Activated gamma-delta T cell (primary cell): ENCODE data around the gene PHLDB2.
A peak's percentile ranks its signal among the peaks of the same experiment; 100 is the strongest.
"Not testable (repeated sequence)": the region's sequence is repeated elsewhere in the genome, so short reads cannot be mapped to it uniquely, and the experiment has no call there.

Experiments used
- DNase-seq: peaks from one replicate; lab custom pipeline; 2025; lab: John Stamatoyannopoulos, UW
- total RNA-seq, 2 donors: gene quantifications; one replicate each; lab custom pipeline; 2026; lab: John Stamatoyannopoulos, UW

Gene PHLDB2
- 32.0 to 35.9 reads per million in 2 donors for total RNA-seq

- DNase-seq = peak; percentile 62
Observed at GRCh38 chr3:111859061-111859973, at the start of gene PHLDB2. TSS of gene PHLDB2 (plus strand) at chr3:111859265. CDS start at chr3:111884078, 24,813 bp downstream.

DNA sequence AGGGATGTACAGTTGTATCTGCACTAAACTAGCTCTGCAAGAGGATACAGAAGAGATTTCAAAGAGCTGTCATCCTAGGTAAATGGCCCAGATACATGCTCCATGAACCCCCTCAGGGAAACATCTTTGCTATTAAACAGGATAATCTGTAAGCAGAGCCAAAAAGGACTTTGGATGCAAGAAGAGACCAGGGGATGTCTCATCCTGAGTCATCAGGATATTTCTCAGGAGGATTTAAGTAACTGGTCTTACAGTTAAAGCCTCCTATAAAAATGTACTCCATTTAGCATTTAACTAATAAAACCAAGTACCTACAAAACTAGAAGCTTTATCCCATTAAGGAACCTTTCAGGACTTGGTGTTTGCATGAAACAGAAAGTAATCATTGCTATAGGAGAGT lies 48.2 kb upstream of the PHLDB2 start:
- DNase-seq = no peak

DNA sequence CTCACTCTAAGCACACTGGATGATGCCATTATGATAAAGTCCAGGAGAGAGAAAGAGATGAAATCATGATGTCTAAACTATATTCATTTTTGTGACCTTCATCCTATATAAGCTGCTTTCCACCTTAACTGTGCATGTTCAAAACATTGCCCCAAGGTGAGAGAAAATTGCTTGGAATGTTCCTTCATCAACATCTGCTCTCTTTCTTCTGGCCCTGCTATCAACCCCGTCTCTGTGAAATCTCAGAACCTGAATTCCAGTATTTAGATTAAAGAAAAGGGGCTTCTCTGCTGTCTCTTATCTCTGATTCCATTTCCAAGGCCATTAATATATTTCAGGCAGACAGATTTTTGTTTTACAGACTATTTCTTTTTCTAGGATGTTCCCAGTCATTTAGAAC lies 47.3 kb upstream of the PHLDB2 start:
- DNase-seq = no peak

DNA sequence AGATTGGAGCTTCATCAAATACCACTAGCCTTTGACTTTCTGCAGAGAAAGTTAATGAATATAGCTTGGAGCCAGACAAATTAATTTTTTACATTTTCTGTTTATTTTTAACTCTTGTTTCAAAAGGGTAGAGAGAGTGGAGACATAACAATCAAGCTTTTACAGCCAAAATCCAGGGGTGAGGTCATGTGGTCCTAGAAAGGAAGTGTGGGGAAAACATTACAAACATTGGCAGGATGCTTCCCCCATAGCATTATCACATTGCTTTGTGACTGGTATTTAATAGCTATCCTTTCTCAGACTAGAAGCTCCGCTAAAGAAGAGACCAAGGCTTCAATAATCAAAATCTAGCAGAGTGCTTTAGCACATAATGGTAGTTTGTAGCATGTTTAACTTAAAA lies 46.4 kb upstream of the PHLDB2 start:
- DNase-seq = no peak

- DNase-seq = no peak
Observed at GRCh38 chr3:111813441-111813840, 45.6 kb upstream of the PHLDB2 start.

DNA sequence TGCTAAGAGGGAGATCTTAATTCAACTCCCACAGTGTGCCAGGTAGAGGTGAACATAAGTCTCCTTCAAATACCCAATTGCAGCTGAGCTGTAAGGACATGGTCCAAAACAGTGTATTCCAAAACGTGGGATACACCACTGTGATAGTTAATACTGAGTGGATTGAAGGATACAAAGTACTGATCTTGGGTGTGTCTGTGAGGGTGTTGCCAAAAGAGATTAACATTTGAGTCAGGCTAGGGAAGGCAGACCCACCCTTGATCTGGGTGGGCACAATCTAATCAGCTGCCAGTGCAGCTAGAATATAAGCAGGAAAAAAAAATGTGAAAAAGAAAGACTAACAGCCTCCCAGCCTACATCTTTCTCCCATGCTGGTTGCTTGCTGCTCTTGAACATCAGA lies 45.1 kb upstream of the PHLDB2 start:
- no peak for DNase-seq

DNA sequence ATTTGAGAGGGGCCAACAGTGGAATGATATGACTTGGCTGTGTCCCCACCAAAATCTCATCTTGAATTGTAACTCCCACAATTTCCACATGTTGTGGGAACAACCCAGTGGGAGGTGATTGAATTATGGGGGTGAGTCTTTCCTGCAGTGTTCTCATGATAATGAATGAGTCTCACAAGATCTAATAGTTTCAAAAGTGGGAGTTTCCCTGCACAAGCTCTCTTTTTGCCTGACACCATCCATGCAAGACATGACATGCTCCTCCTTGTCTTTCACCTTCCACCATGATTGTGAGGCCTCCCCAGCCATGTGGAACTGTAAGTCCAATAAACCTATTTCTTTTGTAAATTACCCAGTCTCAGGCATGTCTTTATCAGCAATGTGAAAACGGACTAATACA lies 42.3 kb upstream of the PHLDB2 start:
- not testable (repeated sequence) for DNase-seq

DNA sequence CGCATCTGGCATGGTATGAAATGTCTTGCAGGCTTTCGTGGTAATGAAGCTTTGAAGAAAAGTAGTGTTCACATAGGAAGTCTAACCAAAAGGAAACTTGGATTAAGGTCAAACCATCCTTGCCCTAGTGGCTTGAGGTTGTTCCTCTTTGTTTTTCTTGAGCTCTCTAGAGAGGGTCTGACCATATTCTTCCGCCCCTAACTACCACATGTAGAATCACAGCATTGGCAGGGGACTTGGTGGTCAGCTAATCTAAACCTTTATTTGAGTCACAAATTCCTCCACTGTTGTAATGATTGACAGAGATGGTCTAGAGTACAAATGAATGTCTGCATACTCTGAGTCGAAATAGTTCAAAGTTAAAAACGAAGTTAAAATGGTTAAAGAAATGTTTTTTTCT lies 39.1 kb upstream of the PHLDB2 start:
- no peak for DNase-seq

DNA sequence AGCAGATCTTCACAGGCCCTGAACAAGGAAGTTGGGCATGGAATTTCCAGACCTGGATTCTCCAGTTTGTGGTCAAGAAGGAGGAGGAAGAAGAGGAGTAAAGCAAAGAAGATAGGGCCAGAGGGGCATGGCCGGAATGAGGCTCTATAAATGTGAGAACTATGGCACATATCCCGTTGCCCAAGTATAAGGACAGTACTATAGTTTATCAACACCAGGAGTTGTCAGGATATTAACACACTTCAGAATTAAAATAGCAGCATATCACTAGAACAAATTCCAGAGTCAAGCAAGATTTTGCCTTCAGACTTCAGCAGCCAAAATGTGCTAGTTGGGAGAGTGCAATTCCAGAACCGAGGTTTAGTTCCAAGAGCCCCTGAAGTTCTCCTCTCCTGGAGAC lies 38.4 kb upstream of the PHLDB2 start:
- no peak for DNase-seq

- DNase-seq = no peak
Observed at GRCh38 chr3:111821891-111822290, 37.2 kb upstream of the PHLDB2 start.

DNA sequence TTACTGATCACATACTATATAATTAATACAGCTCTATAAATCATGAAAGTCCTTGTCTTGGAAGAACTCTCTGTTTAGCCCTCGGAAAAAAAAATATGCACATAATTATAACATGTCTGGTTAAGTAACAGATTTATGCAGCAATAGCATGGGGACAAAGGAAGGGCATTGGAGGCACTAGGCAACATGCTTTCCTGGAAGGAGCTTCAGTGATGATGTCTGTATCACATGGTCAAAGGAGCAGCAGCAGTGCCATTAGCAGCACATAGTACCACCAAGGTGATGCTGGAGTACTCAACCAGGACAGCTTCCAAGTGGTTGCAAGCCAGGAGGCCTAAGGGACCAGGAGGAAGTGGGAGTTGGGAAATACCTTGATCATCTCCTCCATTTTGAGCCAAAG lies 36.3 kb upstream of the PHLDB2 start:
- no peak for DNase-seq

- DNase-seq = no peak
Observed at GRCh38 chr3:111823341-111823855, 35.7 kb upstream of the PHLDB2 start.

GRCh38 chr3:111824351-111824750 lies 34.7 kb upstream of the PHLDB2 start:
- DNase-seq = no peak

GRCh38 chr3:111827871-111828270 lies 31.2 kb upstream of the PHLDB2 start:
- no peak for DNase-seq

DNA sequence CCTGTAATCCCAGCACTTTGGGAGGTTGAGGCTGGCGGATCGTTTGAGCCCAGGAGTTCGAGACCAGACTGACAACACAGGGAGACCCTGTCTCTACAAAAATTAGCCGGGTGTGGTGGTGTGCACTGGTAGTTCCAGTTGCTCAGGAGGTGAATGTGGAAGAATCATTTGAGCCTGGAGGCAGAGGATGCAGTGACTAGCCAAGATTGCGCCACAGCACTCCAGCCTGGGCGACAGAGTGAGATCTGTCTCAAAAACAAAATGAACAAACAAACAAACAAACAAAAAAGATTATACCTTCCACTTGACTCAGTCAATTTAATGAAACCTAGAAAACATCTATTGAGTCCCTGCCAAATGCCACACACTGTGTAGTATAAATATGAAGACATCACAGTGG lies 30.5 kb upstream of the PHLDB2 start:
- DNase-seq = no peak

GRCh38 chr3:111829023-111829422 lies 30.0 kb upstream of the PHLDB2 start:
- no peak for DNase-seq

DNA sequence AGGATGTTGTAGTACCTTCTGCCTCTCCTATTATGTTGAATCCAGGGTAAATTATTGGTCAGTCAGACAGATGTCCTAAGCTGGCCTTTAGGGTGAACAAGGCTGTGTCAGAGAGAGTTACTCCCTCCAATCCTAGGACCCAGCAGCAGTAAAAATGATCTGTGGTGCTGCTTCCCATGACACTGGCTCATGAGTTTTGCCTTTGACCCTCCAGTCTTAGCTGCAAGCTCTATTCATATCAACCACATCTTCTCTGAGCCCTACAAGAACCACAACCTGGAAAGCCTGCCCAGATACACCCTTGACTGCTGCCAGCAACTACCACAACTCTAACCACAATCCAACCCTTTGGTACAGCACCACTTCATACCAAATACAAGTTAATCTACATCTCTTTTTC lies 27.2 kb upstream of the PHLDB2 start:
- DNase-seq = no peak

DNA sequence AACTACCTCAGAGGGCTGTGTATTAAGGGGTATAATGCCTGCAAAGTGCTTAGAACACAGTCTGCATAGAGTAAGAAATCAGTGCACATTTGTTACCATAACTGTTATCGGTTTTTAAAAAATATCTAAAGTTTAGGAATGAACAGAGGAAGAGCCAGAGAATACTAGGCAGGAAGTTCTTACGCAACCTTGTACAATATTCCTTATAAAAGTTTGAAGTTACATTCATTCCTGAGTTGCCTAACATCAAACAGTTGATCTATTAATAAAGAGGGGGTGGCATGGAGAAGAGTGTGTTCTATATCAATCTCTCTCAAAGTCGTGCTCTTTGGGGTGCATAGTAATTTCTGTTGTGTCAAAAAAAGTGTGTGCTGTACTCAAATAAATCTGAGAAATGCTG lies 22.0 kb upstream of the PHLDB2 start:
- no peak for DNase-seq

DNA sequence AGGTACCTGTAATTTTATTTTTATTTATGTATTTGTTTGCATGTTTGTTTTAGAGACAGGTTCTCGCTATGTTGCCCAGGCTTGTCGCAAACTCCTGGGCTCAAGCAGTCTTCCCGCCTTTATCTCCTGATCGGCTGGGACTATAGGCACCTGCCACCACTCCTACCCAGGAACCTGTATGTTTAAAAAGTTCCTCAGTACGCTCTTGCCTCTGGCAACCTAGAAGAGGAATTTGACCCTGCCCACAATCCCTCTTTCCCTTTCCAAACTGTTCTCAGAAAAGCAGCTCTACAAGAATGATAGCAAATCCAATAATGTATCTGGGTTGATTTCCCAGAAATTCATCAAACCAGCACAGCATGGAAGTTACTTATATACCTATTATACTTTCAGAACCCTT lies 20.9 kb upstream of the PHLDB2 start:
- DNase-seq = no peak

DNA sequence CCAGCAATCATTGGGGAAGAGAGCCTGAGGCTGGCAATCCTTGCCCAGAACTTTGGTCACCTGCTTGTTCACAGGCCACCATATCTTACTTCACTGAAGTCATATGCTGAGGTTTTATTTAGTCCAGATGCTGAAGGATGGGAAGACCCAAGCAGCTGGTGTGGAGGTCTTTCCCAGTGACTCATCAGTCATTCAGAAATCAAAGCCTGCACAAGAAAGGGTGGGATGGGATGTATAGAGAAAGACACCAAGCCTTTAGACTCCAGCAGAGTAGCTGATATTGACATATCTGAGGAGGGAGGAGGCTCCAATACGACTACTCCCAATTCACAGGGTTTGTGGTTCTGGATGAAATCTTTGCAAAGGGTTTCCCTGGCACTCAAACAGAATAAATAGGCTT lies 13.0 kb upstream of the PHLDB2 start:
- DNase-seq = no peak

DNA sequence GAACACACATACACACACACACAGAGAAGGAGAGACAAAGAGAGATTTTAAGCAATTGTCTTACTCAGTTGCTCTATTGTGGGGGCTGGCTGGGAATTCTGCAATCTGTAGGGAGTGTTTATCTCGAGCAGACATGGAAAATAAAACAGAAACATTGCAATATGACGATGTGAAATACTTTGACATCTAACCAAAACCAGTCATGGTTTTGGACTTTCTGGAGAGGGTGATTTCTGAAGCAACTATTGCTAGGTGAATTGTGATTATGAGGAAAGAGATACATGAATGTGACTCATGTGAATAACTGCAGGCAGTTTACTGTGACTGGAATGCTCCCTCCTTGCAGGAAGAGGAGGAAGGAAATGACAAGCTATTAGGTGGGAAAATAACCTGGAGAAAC lies 12.3 kb upstream of the PHLDB2 start:
- no peak for DNase-seq

DNA sequence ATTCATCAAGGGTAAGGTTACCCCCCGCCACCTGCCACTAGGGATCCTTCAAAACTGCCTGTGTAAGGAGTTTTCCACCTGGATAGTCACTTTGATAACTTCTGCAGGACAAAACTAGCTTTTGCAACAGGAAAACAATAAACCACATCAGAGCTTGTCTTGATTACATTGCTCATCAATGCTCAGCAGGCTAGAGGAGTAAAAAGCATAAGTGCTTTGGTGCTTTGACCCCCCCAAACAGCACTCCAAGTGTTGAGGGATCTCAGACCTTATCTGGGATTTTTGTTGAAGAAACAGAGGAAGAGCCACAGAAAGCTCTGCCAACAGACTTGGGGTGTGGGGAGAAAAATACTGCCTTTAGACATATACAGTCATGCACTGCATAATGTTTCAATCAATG lies 10.8 kb upstream of the PHLDB2 start:
- DNase-seq = no peak

GRCh38 chr3:111848778-111849177 lies 10.3 kb upstream of the PHLDB2 start:
- no peak for DNase-seq

DNA sequence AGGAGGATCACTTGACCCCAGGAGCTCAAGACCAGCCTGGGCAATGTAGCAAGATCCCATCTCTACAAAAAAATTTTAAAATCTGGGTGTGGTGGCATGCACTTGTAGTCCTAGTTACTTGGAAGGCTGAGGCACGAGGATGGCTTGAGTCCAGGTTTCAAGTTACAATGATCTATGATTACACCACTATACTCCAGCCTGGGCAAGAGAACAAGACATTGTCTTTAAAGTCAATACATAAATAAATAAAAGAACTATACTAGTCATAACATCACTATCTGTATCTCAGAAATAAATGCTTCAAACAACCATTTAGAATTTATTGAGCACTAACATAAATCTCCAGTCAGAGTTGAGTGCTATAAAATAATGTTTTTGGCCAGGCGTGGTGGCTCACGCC lies 8.5 kb upstream of the PHLDB2 start:
- no peak for DNase-seq
